HEK293 (cell line): ENCODE results near the gene FAM193B.
A peak's percentile ranks its signal among the peaks of the same experiment; 100 is the strongest.

ENCODE experiments used
- CTCF ChIA-PET: fragments of 350-600 bp; formaldehyde crosslinking; extraction: SDS; loops from one replicate; lab custom pipeline; 2021; ENCODE audit warnings: antibody characterized with exemption; lab: Yijun Ruan, JAX
- POLR2A ChIA-PET: fragments of 300-600 bp; formaldehyde crosslinking; extraction: SDS; loops from one replicate; lab custom pipeline; 2020; ENCODE audit warnings: antibody characterized with exemption, inconsistent platforms; lab: Yijun Ruan, JAX
- H3K27ac ChIP-seq: fragments of 200-500 bp; sonication (Bioruptor generic); 2 replicates; pipeline ENCODE4 v1.5.1; 2014; ENCODE audit warnings: low read depth, low read length, control low read depth, inconsistent platforms; ENCODE audit errors: extremely low read depth
- H3K36me3 ChIP-seq, 2 experiments: fragments of 200-500 bp in 1 of 2; sonication (Bioruptor generic) in 1 of 2; 1 replicate in 1 of 2; 2 replicates in 1 of 2; pipeline ENCODE4 v1.5.1; 2014 to 2017; ENCODE audit warnings: inconsistent platforms in 2 of 2, low read length in 2 of 2; ENCODE audit not compliant: control insufficient read depth in 2 of 2, insufficient read depth in 1 of 2
- H3K4me1 ChIP-seq: fragments of 200-500 bp; sonication (Bioruptor generic); 2 replicates; pipeline ENCODE4 v1.5.1; 2014; ENCODE audit warnings: mild to moderate bottlenecking, low read length, inconsistent platforms; ENCODE audit not compliant: control insufficient read depth, insufficient read depth
- H3K4me3 ChIP-seq: 2 replicates; pipeline ENCODE4 v1.5.1; 2011; ENCODE audit warnings: low read depth, mild to moderate bottlenecking, control low read depth, low read length, moderate library complexity
- H3K9me3 ChIP-seq: fragments of 200-500 bp; sonication (Bioruptor generic); 2 replicates; pipeline ENCODE4 v1.5.1; 2014; ENCODE audit warnings: low read depth, low read length, inconsistent platforms; ENCODE audit not compliant: control insufficient read depth, insufficient read depth
- GLIS2 ChIP-seq: fragments of 450-650 bp; formaldehyde crosslinking; IDR thresholded peaks from 2 replicates; pipeline ENCODE4 v1.5.1; 2016; ENCODE audit warnings: missing biosample characterization, missing genetic modification characterization
- SP2 ChIP-seq: fragments of 450-650 bp; formaldehyde crosslinking; IDR thresholded peaks from 2 replicates; pipeline ENCODE4 v1.5.1; 2016; ENCODE audit warnings: missing biosample characterization, missing genetic modification characterization
- SP3 ChIP-seq: fragments of 450-650 bp; formaldehyde crosslinking; IDR thresholded peaks from 2 replicates; pipeline ENCODE4 v1.5.1; 2016; ENCODE audit warnings: missing biosample characterization, missing genetic modification characterization
- TSHZ1 ChIP-seq: fragments of 450-650 bp; formaldehyde crosslinking; IDR thresholded peaks from 2 replicates; pipeline ENCODE4 v1.5.1; 2016; ENCODE audit warnings: missing biosample characterization, missing genetic modification characterization, borderline replicate concordance
- YY1 ChIP-seq: fragments of 450-650 bp; formaldehyde crosslinking; IDR thresholded peaks from 2 replicates; pipeline ENCODE4 v1.5.1; 2018; ENCODE audit warnings: missing biosample characterization, missing genetic modification characterization
- YY2 ChIP-seq: fragments of 450-650 bp; formaldehyde crosslinking; IDR thresholded peaks from 2 replicates; pipeline ENCODE4 v1.5.1; 2016; ENCODE audit warnings: missing biosample characterization, missing genetic modification characterization
- ZBTB1 ChIP-seq: fragments of 450-650 bp; formaldehyde crosslinking; IDR thresholded peaks from 2 replicates; pipeline ENCODE4 v1.5.1; 2016; ENCODE audit warnings: missing biosample characterization, missing genetic modification characterization
- ZBTB8A ChIP-seq: fragments of 450-650 bp; formaldehyde crosslinking; IDR thresholded peaks from 2 replicates; pipeline ENCODE4 v1.5.1; 2016; ENCODE audit warnings: missing biosample characterization, missing genetic modification characterization
- ZFP41 ChIP-seq: fragments of 450-650 bp; formaldehyde crosslinking; IDR thresholded peaks from 2 replicates; pipeline ENCODE4 v1.5.1; 2016; ENCODE audit warnings: missing biosample characterization, missing genetic modification characterization, borderline replicate concordance
- ZNF10 ChIP-seq: fragments of 450-650 bp; formaldehyde crosslinking; IDR thresholded peaks from 2 replicates; pipeline ENCODE4 v1.5.1; 2017; ENCODE audit warnings: missing biosample characterization, missing genetic modification characterization
- ZNF138 ChIP-seq: fragments of 450-650 bp; formaldehyde crosslinking; IDR thresholded peaks from 2 replicates; pipeline ENCODE4 v1.5.1; 2016; ENCODE audit warnings: missing biosample characterization, missing genetic modification characterization, borderline replicate concordance
- ZNF239 ChIP-seq: fragments of 450-650 bp; formaldehyde crosslinking; IDR thresholded peaks from 2 replicates; pipeline ENCODE4 v1.5.1; 2016; ENCODE audit warnings: missing biosample characterization, missing genetic modification characterization
- ZNF391 ChIP-seq: fragments of 450-650 bp; formaldehyde crosslinking; IDR thresholded peaks from 2 replicates; pipeline ENCODE4 v1.5.1; 2016; ENCODE audit warnings: low read depth, missing biosample characterization, missing genetic modification characterization, borderline replicate concordance
- ZNF416 ChIP-seq: fragments of 450-650 bp; formaldehyde crosslinking; IDR thresholded peaks from 2 replicates; pipeline ENCODE4 v1.5.1; 2016; ENCODE audit warnings: missing biosample characterization, missing genetic modification characterization
- ZNF488 ChIP-seq: fragments of 450-650 bp; formaldehyde crosslinking; IDR thresholded peaks from 2 replicates; pipeline ENCODE4 v1.5.1; 2016; ENCODE audit warnings: missing biosample characterization, missing genetic modification characterization
- ZNF529 ChIP-seq: fragments of 450-650 bp; formaldehyde crosslinking; IDR thresholded peaks from 2 replicates; pipeline ENCODE4 v1.5.1; 2017; ENCODE audit warnings: missing genetic modification characterization, missing biosample characterization; ENCODE audit not compliant: insufficient replicate concordance
- ZNF558 ChIP-seq: fragments of 450-650 bp; formaldehyde crosslinking; IDR thresholded peaks from 2 replicates; pipeline ENCODE4 v1.5.1; 2016; ENCODE audit warnings: missing biosample characterization, missing genetic modification characterization
- ZNF600 ChIP-seq: fragments of 450-650 bp; formaldehyde crosslinking; IDR thresholded peaks from 2 replicates; pipeline ENCODE4 v1.5.1; 2016; ENCODE audit warnings: missing biosample characterization, missing genetic modification characterization
- ZNF677 ChIP-seq: fragments of 450-650 bp; IDR thresholded peaks from 2 replicates; pipeline ENCODE4 v1.5.0; 2018; ENCODE audit warnings: missing biosample characterization, mild to moderate bottlenecking, missing genetic modification characterization, moderate library complexity
- ZNF785 ChIP-seq: fragments of 450-650 bp; formaldehyde crosslinking; IDR thresholded peaks from 2 replicates; pipeline ENCODE4 v1.5.1; 2016; ENCODE audit warnings: missing biosample characterization, missing genetic modification characterization
- ZSCAN23 ChIP-seq: fragments of 450-650 bp; formaldehyde crosslinking; IDR thresholded peaks from 2 replicates; pipeline ENCODE4 v1.5.1; 2016; ENCODE audit warnings: missing biosample characterization, missing genetic modification characterization
- ZSCAN5A ChIP-seq: fragments of 450-650 bp; formaldehyde crosslinking; IDR thresholded peaks from 2 replicates; pipeline ENCODE4 v1.5.1; 2016; ENCODE audit warnings: missing biosample characterization, missing genetic modification characterization
- TF ChIP-seq, protein P1 (sequence below): fragments of 450-650 bp; formaldehyde crosslinking; IDR thresholded peaks from 2 replicates; pipeline ENCODE4 v1.5.1; 2017; ENCODE audit warnings: missing biosample characterization, mild to moderate bottlenecking, missing genetic modification characterization, moderate library complexity

The FAM193B gene

DNA sequence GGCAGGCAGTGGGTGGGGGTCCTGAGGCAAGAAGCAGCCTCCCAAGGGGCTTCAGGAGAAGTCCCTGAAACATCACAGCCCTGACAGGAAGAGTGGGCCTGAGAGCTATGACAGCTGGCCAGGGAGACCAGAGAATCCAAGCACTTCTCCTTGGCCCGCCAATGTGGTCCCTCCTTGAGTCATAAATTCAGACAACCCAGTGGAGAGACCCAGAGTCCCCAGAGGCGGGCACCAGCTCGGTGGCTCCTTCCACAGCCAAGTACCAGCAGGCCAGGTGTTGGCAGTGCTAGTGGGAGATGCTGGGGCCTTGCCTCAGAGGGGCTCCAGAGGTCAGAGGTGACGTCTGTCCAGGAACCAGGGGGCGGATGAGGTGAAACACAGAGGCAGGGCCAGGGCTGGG lies 43.2 kb downstream of the FAM193B start:
- POLR2A ChIA-PET, result no interaction called here
- peaks cover 6 to 74% of the 10 kb centered on the region in 2 experiments for H3K36me3 ChIP-seq
- CTCF ChIA-PET, result interaction anchor here (2.8 kb wide), 1 partner anchor 10 kb away, joined by 16 read pairs; no protein-coding TSS in a partner anchor

DNA sequence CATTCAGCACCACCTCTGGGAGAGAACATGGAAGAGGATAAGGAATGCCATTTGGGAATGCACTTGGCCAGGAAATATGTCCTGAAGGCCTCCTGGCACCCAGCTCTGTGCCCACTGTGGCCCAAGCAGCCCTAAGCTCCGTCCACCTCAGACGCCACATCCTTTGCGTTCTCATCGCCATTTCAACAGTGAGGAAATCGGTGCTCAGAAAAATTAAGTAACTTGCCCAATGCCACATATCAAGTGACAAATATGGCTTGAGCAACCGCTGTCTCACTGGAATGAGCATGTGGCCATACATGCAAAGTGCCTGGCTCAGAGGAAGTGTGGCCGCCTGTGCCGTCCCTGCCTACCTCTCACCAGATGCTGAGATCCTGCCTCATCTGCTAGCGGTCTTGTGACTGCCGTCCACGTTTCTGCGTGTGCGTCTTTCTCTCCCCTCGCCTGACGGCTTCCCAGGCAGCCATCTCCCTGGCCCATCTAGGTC lies 43.8 kb downstream of the FAM193B start:
- Histone ChIP-seq H3K36me3 (peaks cover 6 to 68% of the 10 kb centered on the region in 2 experiments), H3K4me1 (no peaks in the 10 kb centered on the region), H3K4me3 (no peak overlapping the region), H3K9me3 (no peaks in the 10 kb centered on the region), H3K27ac (no peak overlapping the region)
- ChIA-PET CTCF (interaction anchor here (1.0 to 2.8 kb wide), 2 partner anchors 9 to 11 kb away, joined by 3 to 16 read pairs; no protein-coding TSS in a partner anchor), POLR2A (no interaction called here)
- TF ChIP-seq ZNF677 (tag by site-specific recombination) (no peak), ZFP41 (tag by site-specific recombination) (no peak), ZNF239 (tag by site-specific recombination) (no peak), YY1 (tag by site-specific recombination) (no peak), ZBTB8A (no peak), ZNF529 (tag by site-specific recombination) (no peak)

More for the DNA sequence above, 43.2 kb downstream of the FAM193B start:
- H3K4me1 ChIP-seq, result no peaks in the 10 kb centered on the region
- TF ChIP-seq TSHZ1 (no peak), ZNF600 (no peak), ZNF138 (no peak), ZNF558 (tag by site-specific recombination) (no peak), ZNF391 (tag by site-specific recombination) (no peak)
- TF ChIP-seq, protein P1, sequence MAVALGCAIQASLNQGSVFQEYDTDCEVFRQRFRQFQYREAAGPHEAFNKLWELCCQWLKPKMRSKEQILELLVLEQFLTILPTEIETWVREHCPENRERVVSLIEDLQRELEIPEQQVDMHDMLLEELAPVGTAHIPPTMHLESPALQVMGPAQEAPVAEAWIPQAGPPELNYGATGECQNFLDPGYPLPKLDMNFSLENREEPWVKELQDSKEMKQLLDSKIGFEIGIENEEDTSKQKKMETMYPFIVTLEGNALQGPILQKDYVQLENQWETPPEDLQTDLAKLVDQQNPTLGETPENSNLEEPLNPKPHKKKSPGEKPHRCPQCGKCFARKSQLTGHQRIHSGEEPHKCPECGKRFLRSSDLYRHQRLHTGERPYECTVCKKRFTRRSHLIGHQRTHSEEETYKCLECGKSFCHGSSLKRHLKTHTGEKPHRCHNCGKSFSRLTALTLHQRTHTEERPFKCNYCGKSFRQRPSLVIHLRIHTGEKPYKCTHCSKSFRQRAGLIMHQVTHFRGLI, result no peak
- no peaks in the 10 kb centered on the region for H3K9me3 ChIP-seq
- H3K4me3 ChIP-seq, result no peak overlapping the region
- H3K27ac ChIP-seq, result no peak overlapping the region

DNA sequence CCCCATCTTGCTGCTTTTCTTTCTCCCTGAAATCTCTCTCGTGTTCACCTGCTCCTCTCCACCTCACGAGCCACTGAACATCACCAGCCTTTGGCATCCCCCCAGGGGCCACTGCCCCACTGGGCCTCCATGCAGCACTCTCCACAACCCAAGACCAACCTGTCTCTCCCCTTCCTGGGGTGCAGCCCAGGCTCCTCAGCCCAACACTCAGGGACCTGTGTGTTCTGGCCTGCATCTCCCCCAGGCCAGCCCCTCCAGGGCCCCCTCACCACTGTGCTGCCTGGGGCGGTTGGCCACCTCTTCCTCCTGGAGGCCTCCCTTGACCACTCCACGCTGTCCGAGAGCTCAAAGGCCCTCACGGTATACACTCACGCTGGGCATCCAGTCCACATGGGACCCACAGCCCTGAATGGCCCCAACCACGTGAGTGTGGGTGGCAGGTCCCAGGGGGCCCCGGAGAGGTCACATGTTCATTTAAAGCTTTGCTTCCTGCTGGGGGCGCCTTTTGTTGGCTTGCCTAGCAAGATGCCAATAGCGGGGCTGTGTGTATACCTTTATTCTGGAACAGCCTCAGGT lies 44.3 kb downstream of the FAM193B start:
- Histone ChIP-seq H3K9me3 (no peaks in the 10 kb centered on the region), H3K4me3 (no peak overlapping the region), H3K4me1 (no peaks in the 10 kb centered on the region), H3K27ac (no peak overlapping the region), H3K36me3 (peaks cover 6 to 63% of the 10 kb centered on the region in 2 experiments)
- POLR2A ChIA-PET, result interaction anchor here (1.0 to 1.9 kb wide), 4 partner anchors 14 to 55 kb away, joined by 3 to 7 read pairs (median 5); no protein-coding TSS in a partner anchor
- CTCF ChIA-PET, result interaction anchor here (1.0 to 2.8 kb wide), 2 partner anchors 9 to 11 kb away, joined by 3 to 16 read pairs; no protein-coding TSS in a partner anchor
- TF ChIP-seq SP2 (tag by site-specific recombination) (no peak), ZNF488 (tag by site-specific recombination) (no peak), ZSCAN5A (no peak), ZNF10 (tag by site-specific recombination) (no peak), SP3 (tag by site-specific recombination) (no peak), YY2 (tag by site-specific recombination) (no peak), GLIS2 (tag by site-specific recombination) (peak; percentile 47), ZNF416 (tag by site-specific recombination) (no peak), ZSCAN23 (no peak), ZNF785 (no peak), ZBTB1 (tag by site-specific recombination) (no peak)
- TF ChIP-seq, protein P1, result 0 out of 2 replicates have a peak, but pooled peaks have one; percentile 12
